GM23338 (cell line): Measurements from ENCODE around the gene EVI5. TPM values are rescaled to one million over a fixed set of nuclear protein-coding genes. Genes with fewer than 3 reads are reported as not detected.

Source experiments
- ATAC-seq: fragments of 200-7000 bp; cut with Tn5 transposase; 3 replicates; pipeline ENCODE4 v1.9.1; 2020
- DNase-seq: peaks from one replicate; pipeline ENCODE4 v3.0.0-alpha.2; 2015; ENCODE audit warnings: low spot score
- H2AFZ ChIP-seq: fragments of 200-600 bp; sonication (generic); 2 replicates; pipeline ENCODE4 v1.8.0; 2016; ENCODE audit warnings: antibody characterized with exemption, mild to moderate bottlenecking, moderate library complexity
- H3F3A ChIP-seq: fragments of 200-600 bp; sonication (generic); replicated peaks from 2 replicates; pipeline ENCODE4 v1.8.0; 2017; ENCODE audit warnings: antibody characterized with exemption, mixed run types, low read depth
- H3K27ac ChIP-seq: fragments of 200-600 bp; sonication (generic); 2 replicates; pipeline ENCODE4 v1.6.1; 2016; ENCODE audit warnings: low read depth
- H3K27me3 ChIP-seq: fragments of 200-600 bp; sonication (generic); 2 replicates; pipeline ENCODE4 v1.8.0; 2016; ENCODE audit warnings: mild to moderate bottlenecking, mixed run types, moderate library complexity; ENCODE audit not compliant: insufficient read depth
- H3K36me3 ChIP-seq: fragments of 200-600 bp; sonication (generic); 2 replicates; pipeline ENCODE4 v1.8.0; 2016; ENCODE audit warnings: mild to moderate bottlenecking; ENCODE audit not compliant: insufficient read depth
- H3K4me1 ChIP-seq: fragments of 200-600 bp; sonication (generic); 2 replicates; pipeline ENCODE4 v1.8.0; 2016; ENCODE audit warnings: mild to moderate bottlenecking, moderate library complexity; ENCODE audit not compliant: insufficient read depth
- H3K4me2 ChIP-seq: fragments of 200-600 bp; sonication (generic); 2 replicates; pipeline ENCODE4 v1.7.1; 2017; ENCODE audit warnings: mixed run types
- H3K4me3 ChIP-seq: fragments of 200-600 bp; sonication (generic); 2 replicates; pipeline ENCODE4 v1.6.1; 2016; ENCODE audit warnings: mixed run types
- H3K79me2 ChIP-seq: fragments of 200-600 bp; sonication (generic); replicated peaks from 2 replicates; pipeline ENCODE4 v1.8.0; 2017; ENCODE audit warnings: mild to moderate bottlenecking; ENCODE audit not compliant: insufficient read depth
- H3K9me2 ChIP-seq: fragments of 200-600 bp; sonication (generic); 2 replicates; pipeline ENCODE4 v1.8.0; 2017; ENCODE audit not compliant: insufficient read depth
- H4K20me1 ChIP-seq: fragments of 200-600 bp; sonication (generic); replicated peaks from 2 replicates; pipeline ENCODE4 v1.8.0; 2017; ENCODE audit warnings: mild to moderate bottlenecking; ENCODE audit not compliant: insufficient read depth
- H3K27ac Mint-ChIP-seq: 2 replicates; pipeline ENCODE4 v1.8.0; 2020; ENCODE audit warnings: inconsistent platforms, mild to moderate bottlenecking, moderate library complexity, mixed read lengths
- H3K27me3 Mint-ChIP-seq: 3 replicates; pipeline ENCODE4 v1.8.0; 2022; ENCODE audit warnings: low read depth, mild to moderate bottlenecking, moderate library complexity, mixed read lengths, inconsistent platforms; ENCODE audit not compliant: insufficient read depth, poor library complexity
- H3K36me3 Mint-ChIP-seq: 3 replicates; pipeline ENCODE4 v1.8.0; 2021; ENCODE audit warnings: low read depth, mild to moderate bottlenecking, inconsistent platforms, moderate library complexity, mixed read lengths
- H3K4me1 Mint-ChIP-seq: 3 replicates; pipeline ENCODE4 v1.8.0; 2020; ENCODE audit warnings: mild to moderate bottlenecking, inconsistent platforms, mixed read lengths
- H3K4me3 Mint-ChIP-seq: 3 replicates; pipeline ENCODE4 v1.8.0; 2021; ENCODE audit warnings: moderate library complexity, mild to moderate bottlenecking, inconsistent platforms, mixed read lengths
- H3K9me3 Mint-ChIP-seq: 3 replicates; pipeline ENCODE4 v1.8.0; 2020; ENCODE audit warnings: moderate library complexity, mild to moderate bottlenecking, inconsistent platforms, mixed read lengths
- CREB1 ChIP-seq: fragments of 250-450 bp; sonication (Bioruptor Pico); IDR thresholded peaks from 2 replicates; pipeline ENCODE4 v1.5.0; 2020; ENCODE audit warnings: low read depth, mild to moderate bottlenecking, moderate library complexity
- CTCF ChIP-seq, 2 experiments: fragments of 200-600 bp in 1 of 2; sonication (generic) in 1 of 2; conservative IDR thresholded peaks; 2 replicates each; pipeline versions ENCODE4 v1.5.1 to v1.6.1; 2016 to 2017; ENCODE audit warnings: antibody characterized with exemption in 2 of 2, low read depth in 2 of 2, mild to moderate bottlenecking in 2 of 2, moderate library complexity in 1 of 2
- EZH2phosphoT487 ChIP-seq: fragments of 200-600 bp; sonication (generic); IDR thresholded peaks from one replicate; pipeline ENCODE4 v1.8.1; 2018; ENCODE audit warnings: antibody characterized with exemption; ENCODE audit not compliant: unreplicated experiment
- JUNB ChIP-seq: IDR thresholded peaks from one replicate; pipeline ENCODE4 v1.6.1; 2016; ENCODE audit warnings: antibody characterized with exemption; ENCODE audit not compliant: unreplicated experiment
- NANOG ChIP-seq: IDR thresholded peaks from 2 replicates; pipeline ENCODE4 v1.6.1; 2016; ENCODE audit warnings: antibody characterized with exemption, borderline replicate concordance
- POLR2AphosphoS5 ChIP-seq: IDR thresholded peaks from 2 replicates; pipeline ENCODE4 v1.6.1; 2016; ENCODE audit warnings: antibody characterized with exemption, low read depth
- STAT1 ChIP-seq: IDR thresholded peaks from one replicate; pipeline ENCODE4 v1.6.1; 2016; ENCODE audit warnings: antibody characterized with exemption; ENCODE audit not compliant: unreplicated experiment
- ZNF462 ChIP-seq: fragments of 250-450 bp; sonication (Bioruptor Pico); IDR thresholded peaks from 2 replicates; pipeline ENCODE4 v1.5.0; 2020; ENCODE audit warnings: mild to moderate bottlenecking, moderate library complexity
- polyA plus RNA-seq: library from polyadenylated mRNA; unstranded; fragments of >200 nt; fragmentation: Nextera tagmentation; extraction: Ambion mirVana; gene quantifications from 2 replicates; pipeline ENCODE4 v1.2.1, GENCODE V29; 2016
- total RNA-seq: library from RNA; depleted of rRNA; stranded (reverse); fragments of >200 nt; shearing (Covaris generic); gene quantifications from 2 replicates; pipeline ENCODE4 v1.2.3, GENCODE V29; 2014
- TF ChIP-seq, protein P1 (sequence below): IDR thresholded peaks from 2 replicates; pipeline ENCODE4 v1.6.1; 2016; ENCODE audit warnings: antibody characterized with exemption

Gene EVI5
- total and polyA plus RNA-seq, 2 experiments from 2014 or later = 15.6 to 24.8 TPM

DNA sequence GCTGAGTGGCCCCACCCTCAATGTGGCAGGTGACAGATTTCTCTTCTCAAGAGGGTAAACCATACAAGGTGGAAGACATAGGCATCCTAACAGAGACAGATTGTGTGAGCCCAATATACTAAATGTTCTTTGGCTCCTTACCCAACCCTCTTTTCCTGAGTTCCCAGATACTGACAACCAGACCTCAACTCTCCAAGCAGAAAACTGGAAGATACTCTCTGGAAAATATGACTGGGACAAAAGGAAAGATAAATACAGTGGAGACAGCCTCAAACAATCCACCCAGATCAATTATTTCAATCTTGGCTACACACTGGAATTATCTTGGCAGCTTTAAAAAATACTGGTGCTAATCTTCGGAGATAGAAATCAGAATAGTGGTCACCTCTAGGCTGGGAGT, 6.5 kb downstream of the EVI5 start (continued):
- TF ChIP-seq ZNF462 (no peak), JUNB (no peak), CTCF (conservative IDR thresholded peaks at IDR 0.05; ENCODE audit: low read depth in 2 of 2) (no peak), NANOG (no peak)
- TF ChIP-seq, protein P1, sequence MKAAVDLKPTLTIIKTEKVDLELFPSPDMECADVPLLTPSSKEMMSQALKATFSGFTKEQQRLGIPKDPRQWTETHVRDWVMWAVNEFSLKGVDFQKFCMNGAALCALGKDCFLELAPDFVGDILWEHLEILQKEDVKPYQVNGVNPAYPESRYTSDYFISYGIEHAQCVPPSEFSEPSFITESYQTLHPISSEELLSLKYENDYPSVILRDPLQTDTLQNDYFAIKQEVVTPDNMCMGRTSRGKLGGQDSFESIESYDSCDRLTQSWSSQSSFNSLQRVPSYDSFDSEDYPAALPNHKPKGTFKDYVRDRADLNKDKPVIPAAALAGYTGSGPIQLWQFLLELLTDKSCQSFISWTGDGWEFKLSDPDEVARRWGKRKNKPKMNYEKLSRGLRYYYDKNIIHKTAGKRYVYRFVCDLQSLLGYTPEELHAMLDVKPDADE = no peak

DNA sequence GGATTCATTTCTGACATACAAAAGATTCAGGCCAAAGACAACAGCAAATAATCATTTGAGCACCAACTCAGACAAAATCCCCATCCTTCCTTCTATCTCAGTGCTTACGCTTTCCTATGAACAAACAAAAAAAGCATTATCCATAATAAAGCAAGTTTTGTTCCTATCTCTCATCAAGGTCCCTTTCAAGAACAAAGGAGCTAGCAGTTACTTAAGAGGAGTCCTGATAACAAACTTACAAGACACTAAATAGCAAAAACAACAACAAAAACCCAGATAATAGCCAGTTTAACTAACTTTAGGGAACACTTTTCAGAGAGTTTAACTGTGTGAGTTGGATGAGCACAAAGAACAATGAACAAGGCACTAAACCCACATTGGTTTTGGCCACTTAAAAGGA, 10.5 kb downstream of the EVI5 start:
- Histone ChIP-seq H2AFZ (no peak overlapping the region), H3K27me3 (no peaks in the 10 kb centered on the region), H3K36me3 (no peaks in the 10 kb centered on the region), H3K9me2 (no peaks in the 10 kb centered on the region), H3K4me2 (0 out of 2 replicates have a peak overlapping the region, but pooled peaks have one; percentile 32), H4K20me1 (peaks cover 7% of the 10 kb centered on the region; the same call in 1 of the 2 replicates), H3K4me3 (no peak overlapping the region), H3F3A (no peaks in the 10 kb centered on the region), H3K4me1 (peaks cover 7% of the 10 kb centered on the region; the same call in 1 of the 2 replicates), H3K27ac (no peak overlapping the region), H3K79me2 (peaks cover 48% of the 10 kb centered on the region)
- ATAC-seq (no peak), DNase-seq (peak; percentile 13)
- Mint-ChIP-seq H3K4me3 (no peak overlapping the region), H3K4me1 (peaks cover 11% of the 10 kb centered on the region), H3K36me3 (no peaks in the 10 kb centered on the region), H3K27ac (0 out of 2 replicates have a peak overlapping the region, but pooled peaks have one; percentile 48), H3K27me3 (peaks cover 2% of the 10 kb centered on the region), H3K9me3 (no peaks in the 10 kb centered on the region)
- TF ChIP-seq JUNB (no peak), EZH2phosphoT487 (no peak), NANOG (no peak), CREB1 (CRISPR knock-in tag) (no peak), POLR2AphosphoS5 (no peak), STAT1 (no peak)
